GM12874 (cell line): ENCODE measurements around the gene PLA2G4E.

ENCODE experiments used
- TF ChIP-seq, protein P1 (sequence below): IDR thresholded peaks from 2 replicates; pipeline ENCODE4 v1.5.1; 2011; ENCODE audit warnings: low read depth, mild to moderate bottlenecking, control low read depth, low read length, moderate library complexity; ENCODE audit not compliant: insufficient read depth

The PLA2G4E gene

DNA sequence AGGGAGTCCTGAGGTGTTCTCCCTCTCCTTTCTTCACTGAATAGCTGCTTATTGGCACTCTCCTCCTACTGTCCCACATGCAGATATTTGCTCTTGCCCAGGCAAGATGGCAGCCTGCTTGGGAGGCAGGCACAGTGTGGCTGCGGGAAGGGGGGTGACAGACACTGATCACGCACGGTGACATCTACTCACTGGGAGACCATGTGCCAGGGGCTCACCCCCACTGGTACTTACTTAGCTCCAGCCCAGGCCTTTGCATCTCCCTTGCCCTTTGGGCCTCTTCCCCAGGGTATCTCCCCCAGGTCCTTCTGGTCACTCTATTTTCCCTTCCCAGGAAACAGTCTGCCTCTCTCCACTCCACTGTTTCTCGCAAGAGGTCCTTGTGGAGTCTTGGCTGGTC, 6.4 kb downstream of the PLA2G4E start:
- TF ChIP-seq, protein P1, sequence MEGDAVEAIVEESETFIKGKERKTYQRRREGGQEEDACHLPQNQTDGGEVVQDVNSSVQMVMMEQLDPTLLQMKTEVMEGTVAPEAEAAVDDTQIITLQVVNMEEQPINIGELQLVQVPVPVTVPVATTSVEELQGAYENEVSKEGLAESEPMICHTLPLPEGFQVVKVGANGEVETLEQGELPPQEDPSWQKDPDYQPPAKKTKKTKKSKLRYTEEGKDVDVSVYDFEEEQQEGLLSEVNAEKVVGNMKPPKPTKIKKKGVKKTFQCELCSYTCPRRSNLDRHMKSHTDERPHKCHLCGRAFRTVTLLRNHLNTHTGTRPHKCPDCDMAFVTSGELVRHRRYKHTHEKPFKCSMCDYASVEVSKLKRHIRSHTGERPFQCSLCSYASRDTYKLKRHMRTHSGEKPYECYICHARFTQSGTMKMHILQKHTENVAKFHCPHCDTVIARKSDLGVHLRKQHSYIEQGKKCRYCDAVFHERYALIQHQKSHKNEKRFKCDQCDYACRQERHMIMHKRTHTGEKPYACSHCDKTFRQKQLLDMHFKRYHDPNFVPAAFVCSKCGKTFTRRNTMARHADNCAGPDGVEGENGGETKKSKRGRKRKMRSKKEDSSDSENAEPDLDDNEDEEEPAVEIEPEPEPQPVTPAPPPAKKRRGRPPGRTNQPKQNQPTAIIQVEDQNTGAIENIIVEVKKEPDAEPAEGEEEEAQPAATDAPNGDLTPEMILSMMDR: no peak

DNA sequence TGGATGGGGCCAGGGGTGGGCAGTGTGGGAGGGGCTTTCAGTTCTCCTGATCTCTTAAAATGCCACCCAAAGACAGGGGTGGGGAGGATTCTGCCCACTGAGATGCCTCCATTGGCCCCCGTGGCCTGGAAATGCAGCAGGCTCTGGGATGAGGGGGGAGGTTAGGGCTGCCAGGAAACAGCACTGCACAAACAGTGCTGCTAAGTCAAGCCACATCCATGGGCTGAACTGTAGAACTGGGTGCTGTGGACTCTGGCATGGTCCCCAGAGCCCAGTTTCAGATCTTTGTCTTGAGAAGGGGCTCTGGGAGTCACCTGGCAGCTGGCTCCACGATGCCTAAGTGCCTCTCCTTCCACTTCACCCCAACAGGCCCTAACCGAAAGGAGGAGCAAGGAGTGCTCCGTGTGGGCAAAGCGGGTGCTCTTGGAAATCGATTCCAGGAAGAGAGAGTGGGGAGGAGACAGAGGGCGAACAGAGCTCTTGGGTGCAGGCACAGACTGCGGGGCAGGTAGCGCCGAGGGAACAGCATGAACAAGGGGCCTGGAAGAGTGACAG, 7.8 kb downstream of the PLA2G4E start:
- TF ChIP-seq, protein P1: no peak

DNA sequence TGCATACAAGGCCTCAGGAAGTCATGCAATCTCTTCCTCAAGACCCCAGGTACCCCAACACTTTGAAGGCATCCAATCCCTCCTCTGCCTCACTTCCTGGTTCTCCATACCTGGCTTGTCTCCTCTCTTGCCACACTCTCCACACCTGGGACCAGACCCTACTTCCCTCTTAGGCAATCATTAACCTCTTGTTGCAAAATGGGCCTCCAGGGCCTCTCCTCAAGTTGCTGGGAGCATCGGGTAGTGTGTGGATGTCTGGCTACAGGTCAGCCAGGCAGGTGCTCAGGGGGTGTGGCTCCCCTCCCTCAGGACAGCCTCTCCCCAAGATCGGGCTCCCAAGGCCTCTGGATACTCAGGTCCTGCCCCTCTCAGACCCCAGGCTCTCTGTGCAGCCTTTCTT, 8.6 kb downstream of the PLA2G4E start:
- TF ChIP-seq, protein P1: no peak

DNA sequence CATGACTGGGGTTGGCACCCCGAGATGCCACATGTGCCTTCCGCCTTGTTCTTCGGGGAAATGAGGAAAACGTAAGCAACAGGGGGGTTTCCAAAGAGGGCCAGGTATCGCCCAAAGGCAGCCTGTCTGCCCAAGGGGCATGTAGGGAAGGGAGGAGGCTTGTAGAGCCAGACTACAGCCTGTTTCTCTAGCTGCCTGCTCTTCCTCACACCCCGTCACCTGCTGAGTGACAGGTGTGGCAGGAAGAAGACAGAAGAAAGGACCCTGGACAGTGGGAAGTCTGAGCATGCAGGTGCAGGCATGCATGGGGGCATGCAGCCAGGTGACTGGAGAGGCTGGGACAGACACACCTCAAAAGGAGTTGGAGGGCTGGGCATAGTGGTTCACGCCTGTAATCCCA, 9.8 kb downstream of the PLA2G4E start:
- TF ChIP-seq, protein P1: no peak

DNA sequence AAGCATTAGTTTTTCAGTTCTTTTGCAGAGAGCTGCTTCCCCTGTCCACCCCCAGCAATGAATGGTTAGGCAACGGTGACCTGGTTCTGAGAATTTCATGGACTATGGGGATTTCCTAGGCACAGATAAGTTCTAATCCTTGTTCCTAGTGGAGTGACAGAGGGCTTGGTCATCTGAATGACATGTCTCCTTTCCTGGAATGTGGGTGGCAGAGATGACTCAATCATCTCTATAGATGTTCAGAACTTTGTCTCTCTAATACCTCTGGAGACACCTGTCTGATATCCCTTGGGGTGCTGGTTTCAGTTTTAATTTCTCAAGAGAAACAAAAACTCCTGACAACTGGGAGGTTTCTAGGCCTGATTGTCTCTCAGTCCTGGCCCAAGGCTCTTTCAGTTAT, 10.4 kb downstream of the PLA2G4E start:
- TF ChIP-seq, protein P1: no peak

DNA sequence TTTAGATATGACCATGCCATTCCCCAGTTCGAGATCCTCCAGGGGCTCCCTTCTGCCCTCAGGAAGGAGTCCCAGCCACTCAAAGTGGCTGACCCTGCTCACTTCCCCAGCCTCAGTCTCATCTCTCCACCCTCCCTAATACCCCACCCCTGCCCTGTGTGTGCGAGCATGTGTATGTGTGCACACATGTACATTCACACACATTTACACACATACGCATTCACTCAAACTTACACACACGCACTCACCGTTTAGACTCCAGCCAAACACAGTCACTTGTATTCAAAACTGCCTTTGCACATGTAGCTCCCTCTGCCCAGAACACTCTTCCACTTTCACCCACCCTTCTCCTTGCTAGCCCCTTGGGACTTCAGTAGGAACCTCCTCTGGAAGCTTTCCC, 11.4 kb downstream of the PLA2G4E start:
- TF ChIP-seq, protein P1: no peak

DNA sequence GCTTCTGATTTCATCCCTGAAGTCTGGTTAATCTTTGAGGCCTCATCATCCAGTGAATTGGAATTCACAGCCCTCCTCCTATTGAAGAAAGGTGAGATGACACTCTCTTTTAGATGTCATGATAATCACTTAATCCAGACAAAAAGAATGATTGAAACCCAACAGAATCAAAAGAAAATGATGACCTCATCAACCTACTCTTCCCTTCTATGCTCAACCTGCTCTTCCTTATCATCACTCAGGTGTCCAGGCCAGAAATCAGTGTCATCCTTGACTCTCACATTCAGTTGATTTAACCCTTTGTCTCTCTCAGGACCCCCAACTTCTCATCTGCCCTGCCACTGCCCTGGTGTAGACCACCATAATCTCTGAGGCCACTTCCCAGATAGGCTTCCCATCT, 11.8 kb downstream of the PLA2G4E start:
- TF ChIP-seq, protein P1: no peak
